Measurements from ENCODE around the gene LYPD8. TPM values are rescaled to one million over a fixed set of nuclear protein-coding genes. Genes with fewer than 3 reads are reported as not detected.

LYPD8 gene
- total RNA-seq, 2 donors from 2014 or later, result 40.8 to 310 TPM

DNA sequence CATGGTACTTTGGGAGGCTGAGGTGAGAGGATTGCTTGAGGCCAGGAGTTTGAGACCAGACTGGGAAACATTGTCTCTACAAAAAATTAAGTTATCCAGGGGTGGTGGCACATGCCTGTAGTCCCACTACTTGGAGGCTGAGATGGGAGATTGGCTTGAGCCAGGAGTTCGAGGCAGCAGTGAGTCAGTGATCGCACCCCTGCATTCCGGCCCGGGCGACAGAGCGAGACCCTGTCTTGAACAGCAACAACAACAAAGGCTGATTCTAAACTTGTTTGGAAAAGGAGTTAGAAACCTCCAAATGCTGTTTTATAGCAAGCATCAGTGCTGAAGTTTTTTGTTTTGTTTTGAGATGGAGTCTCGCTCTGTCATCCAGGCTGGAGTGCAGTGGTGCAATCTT is 14.7 kb downstream of the LYPD8 start:
- TF ChIP-seq, protein P1, sequence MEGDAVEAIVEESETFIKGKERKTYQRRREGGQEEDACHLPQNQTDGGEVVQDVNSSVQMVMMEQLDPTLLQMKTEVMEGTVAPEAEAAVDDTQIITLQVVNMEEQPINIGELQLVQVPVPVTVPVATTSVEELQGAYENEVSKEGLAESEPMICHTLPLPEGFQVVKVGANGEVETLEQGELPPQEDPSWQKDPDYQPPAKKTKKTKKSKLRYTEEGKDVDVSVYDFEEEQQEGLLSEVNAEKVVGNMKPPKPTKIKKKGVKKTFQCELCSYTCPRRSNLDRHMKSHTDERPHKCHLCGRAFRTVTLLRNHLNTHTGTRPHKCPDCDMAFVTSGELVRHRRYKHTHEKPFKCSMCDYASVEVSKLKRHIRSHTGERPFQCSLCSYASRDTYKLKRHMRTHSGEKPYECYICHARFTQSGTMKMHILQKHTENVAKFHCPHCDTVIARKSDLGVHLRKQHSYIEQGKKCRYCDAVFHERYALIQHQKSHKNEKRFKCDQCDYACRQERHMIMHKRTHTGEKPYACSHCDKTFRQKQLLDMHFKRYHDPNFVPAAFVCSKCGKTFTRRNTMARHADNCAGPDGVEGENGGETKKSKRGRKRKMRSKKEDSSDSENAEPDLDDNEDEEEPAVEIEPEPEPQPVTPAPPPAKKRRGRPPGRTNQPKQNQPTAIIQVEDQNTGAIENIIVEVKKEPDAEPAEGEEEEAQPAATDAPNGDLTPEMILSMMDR (IDR thresholded peaks at IDR 0.05), result no peak
- intact Hi-C loops (cut with DNase I), result no loop called here
- no peaks in the 10 kb centered on the region for H3K9me3 ChIP-seq
- H3K27me3 ChIP-seq, result no peaks in the 10 kb centered on the region
- no peak overlapping the region for H3K9ac ChIP-seq (ENCODE audit: low read depth in 2 of 2, low read length in 2 of 2)
- H3K27ac ChIP-seq, result no peak overlapping the region
- no peak for DNase-seq
- H3K36me3 ChIP-seq, result no peaks in the 10 kb centered on the region
- H3K4me1 ChIP-seq, result no peaks in the 10 kb centered on the region
- no peak overlapping the region for H3K4me3 ChIP-seq

DNA sequence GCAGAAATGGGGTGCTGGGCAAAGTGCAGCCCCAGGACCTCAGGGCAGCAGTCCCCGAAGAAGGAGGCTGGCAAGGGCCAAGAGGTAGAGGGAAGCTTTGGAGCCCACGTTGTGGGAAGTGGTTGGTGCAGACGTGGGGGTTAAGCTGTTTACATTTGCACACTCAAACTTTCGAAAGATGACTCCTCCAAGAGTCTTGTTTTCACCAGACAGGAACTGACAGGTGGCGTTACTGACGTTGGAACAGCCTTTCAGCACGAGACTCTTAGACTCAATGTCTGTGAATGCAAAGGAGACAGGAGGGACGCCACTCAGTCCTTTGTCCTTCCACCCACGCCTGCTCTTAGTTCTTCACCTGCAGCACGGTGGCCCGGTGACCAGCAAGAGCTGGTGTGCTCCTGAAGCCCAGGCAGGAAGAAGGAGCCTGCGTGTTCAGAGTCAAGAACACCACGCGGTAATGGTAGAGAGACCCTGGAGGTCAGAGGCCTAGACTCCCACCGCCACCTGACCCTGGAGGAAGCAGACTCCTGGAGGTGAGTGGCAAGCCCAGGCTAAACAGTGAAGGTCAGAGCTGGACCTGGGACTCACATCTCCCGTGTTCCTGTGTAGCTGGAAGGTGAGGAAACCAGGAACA is 15.9 kb downstream of the LYPD8 start:
- intact Hi-C loops (cut with DNase I), result no loop called here
- Histone ChIP-seq H3K9me3 (no peaks in the 10 kb centered on the region), H3K27ac (no peak overlapping the region), H3K36me3 (no peaks in the 10 kb centered on the region), H3K9ac (ENCODE audit: low read depth in 2 of 2, low read length in 2 of 2) (no peak overlapping the region), H3K4me1 (no peaks in the 10 kb centered on the region), H3K4me3 (no peak overlapping the region), H3K27me3 (no peaks in the 10 kb centered on the region)
- TF ChIP-seq, protein P1 (IDR thresholded peaks at IDR 0.05), result no peak
- DNase-seq, result no peak

DNA sequence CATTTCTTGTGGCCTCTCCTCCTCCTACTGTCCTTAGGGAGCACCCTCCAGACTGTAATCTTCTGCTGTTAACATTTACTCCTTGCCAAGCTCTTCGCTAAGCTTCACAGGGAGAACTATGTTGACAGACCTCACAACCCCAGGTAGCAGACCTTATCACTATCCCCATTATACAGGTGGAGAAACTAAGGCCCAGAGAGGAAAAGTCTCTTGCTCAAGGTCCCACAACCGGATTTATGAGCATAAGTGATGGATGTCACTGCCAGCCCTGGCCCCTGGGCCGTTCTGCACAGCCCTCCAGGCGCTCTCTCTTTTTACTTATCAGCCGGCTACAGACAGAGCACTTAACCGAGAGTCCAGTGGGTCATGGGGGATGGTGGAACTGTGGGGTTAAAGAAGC is 18.1 kb downstream of the LYPD8 start:
- no peak for DNase-seq
- intact Hi-C loops (cut with DNase I), result no loop called here

DNA sequence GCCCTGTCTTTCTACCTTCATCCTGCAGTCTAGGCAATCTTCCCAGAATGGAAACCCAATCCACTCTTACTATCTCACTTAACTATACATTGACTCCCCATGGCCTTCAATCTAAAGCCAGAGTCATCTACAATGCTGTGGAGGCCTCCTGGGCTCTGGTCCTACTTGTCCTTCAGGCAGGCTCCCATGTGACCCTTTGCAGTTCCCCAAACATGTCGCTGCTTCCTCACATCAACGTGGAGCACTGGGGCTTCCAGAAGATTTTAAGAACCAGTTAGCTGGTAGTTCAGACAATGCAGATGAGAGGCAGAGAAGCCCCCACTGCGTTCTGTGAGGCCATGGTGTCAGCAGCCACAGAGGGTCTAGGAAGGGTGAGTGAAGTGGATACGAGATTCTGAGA is 18.6 kb downstream of the LYPD8 start:
- Histone ChIP-seq H3K4me1 (no peaks in the 10 kb centered on the region), H3K27ac (no peak overlapping the region), H3K27me3 (no peaks in the 10 kb centered on the region), H3K36me3 (no peaks in the 10 kb centered on the region), H3K9me3 (no peaks in the 10 kb centered on the region), H3K4me3 (no peak overlapping the region), H3K9ac (ENCODE audit: low read depth in 2 of 2, low read length in 2 of 2) (no peak overlapping the region)
- intact Hi-C loops (cut with DNase I), result no loop called here
- TF ChIP-seq, protein P1 (IDR thresholded peaks at IDR 0.05), result no peak
- no peak for DNase-seq

More for the DNA sequence above, 18.1 kb downstream of the LYPD8 start:
- H3K27ac ChIP-seq, result no peak overlapping the region
- H3K27me3 ChIP-seq, result no peaks in the 10 kb centered on the region
- H3K4me1 ChIP-seq, result no peaks in the 10 kb centered on the region
- H3K4me3 ChIP-seq, result no peak overlapping the region
- TF ChIP-seq, protein P1 (IDR thresholded peaks at IDR 0.05), result no peak
- no peaks in the 10 kb centered on the region for H3K9me3 ChIP-seq
- no peaks in the 10 kb centered on the region for H3K36me3 ChIP-seq
- no peak overlapping the region for H3K9ac ChIP-seq (ENCODE audit: low read depth in 2 of 2, low read length in 2 of 2)

DNA sequence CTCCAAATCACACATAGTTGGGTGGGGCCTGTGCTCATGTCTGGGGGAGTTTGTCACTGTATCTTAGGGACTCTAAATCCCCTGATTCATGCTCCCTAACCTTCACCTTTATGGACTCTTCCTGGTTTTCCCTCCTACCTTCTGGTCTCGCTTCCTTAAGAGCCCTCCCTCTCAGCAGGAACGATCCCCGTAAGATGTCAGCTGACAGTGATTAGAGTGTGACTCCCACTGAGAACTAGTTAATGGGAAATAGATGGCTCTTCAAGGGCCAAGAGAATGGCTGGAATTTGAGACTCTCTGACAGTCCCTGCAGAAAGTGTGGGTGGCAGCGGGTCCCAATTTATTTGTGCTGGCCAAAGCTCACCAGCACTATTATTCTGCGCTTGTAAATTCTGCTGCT is 22.0 kb downstream of the LYPD8 start:
- TF ChIP-seq, protein P1 (IDR thresholded peaks at IDR 0.05), result no peak
- H3K27me3 ChIP-seq, result no peaks in the 10 kb centered on the region
- no peaks in the 10 kb centered on the region for H3K4me1 ChIP-seq
- no peak for DNase-seq
- H3K27ac ChIP-seq, result no peak overlapping the region
- intact Hi-C loops (cut with DNase I), result no loop called here
- no peaks in the 10 kb centered on the region for H3K9me3 ChIP-seq
- H3K36me3 ChIP-seq, result no peaks in the 10 kb centered on the region
- H3K4me3 ChIP-seq, result no peak overlapping the region
- H3K9ac ChIP-seq (ENCODE audit: low read depth in 2 of 2, low read length in 2 of 2), result no peak overlapping the region

All from colonic mucosa (tissue), 4 donors.